CD8-positive, alpha-beta memory T cell (primary cell): ENCODE results near the gene FAH. TPM values are rescaled to one million over a fixed set of nuclear protein-coding genes. Genes with fewer than 3 reads are reported as not detected.

ENCODE experiments used
- CTCF ChIA-PET: fragments of 350-600 bp; sonication (Branson Sonifier 250); formaldehyde crosslinking; loops from one replicate; lab custom pipeline; 2021; ENCODE audit warnings: antibody characterized with exemption; lab: Charles Lee
- POLR2A ChIA-PET: fragments of 350-600 bp; sonication (Branson Sonifier 250); formaldehyde crosslinking; loops from one replicate; lab custom pipeline; 2021; ENCODE audit warnings: antibody characterized with exemption; lab: Charles Lee
- DNase-seq, 5 donors: peaks; one replicate each; pipeline versions ENCODE4 v3.0.0 to v3.0.0-alpha.2; 2020 to 2022; ENCODE audit warnings: mixed read lengths in 1 of 5
- H3K27ac ChIP-seq: one replicate; pipeline ENCODE4 v1.7.0; 2013; ENCODE audit warnings: low read depth, mild to moderate bottlenecking, low read length, moderate library complexity
- H3K27me3 ChIP-seq: 2 replicates; pipeline ENCODE4 v1.7.0; 2013; ENCODE audit warnings: low read length, mild to moderate bottlenecking; ENCODE audit not compliant: insufficient read depth, poor library complexity, severe bottlenecking
- H3K36me3 ChIP-seq: 2 replicates; pipeline ENCODE4 v1.7.0; 2013; ENCODE audit warnings: mild to moderate bottlenecking, low read length, moderate library complexity; ENCODE audit not compliant: insufficient read depth
- H3K4me1 ChIP-seq: 2 replicates; pipeline ENCODE4 v1.7.0; 2013; ENCODE audit warnings: mild to moderate bottlenecking, low read length, moderate library complexity; ENCODE audit not compliant: insufficient read depth
- H3K4me3 ChIP-seq: 2 replicates; pipeline ENCODE4 v1.7.0; 2013; ENCODE audit warnings: mild to moderate bottlenecking, low read length
- H3K9me3 ChIP-seq: 2 replicates; pipeline ENCODE4 v1.7.0; 2013; ENCODE audit warnings: mild to moderate bottlenecking, low read length
- H3K27ac Mint-ChIP-seq, 8 donors: one replicate each; pipeline ENCODE4 v1.8.0; 2020 to 2021; ENCODE audit warnings: mixed read lengths in 8 of 8, mild to moderate bottlenecking in 6 of 8, inconsistent platforms in 3 of 8, moderate library complexity in 3 of 8
- H3K27me3 Mint-ChIP-seq, 2 donors: one replicate each; pipeline ENCODE4 v1.8.0; 2020 to 2021; ENCODE audit warnings: mixed read lengths in 2 of 2, mild to moderate bottlenecking in 1 of 2, moderate library complexity in 1 of 2
- H3K36me3 Mint-ChIP-seq, 3 donors: one replicate each; pipeline ENCODE4 v1.8.0; 2020 to 2021; ENCODE audit warnings: mixed read lengths in 3 of 3, inconsistent platforms in 1 of 3, mild to moderate bottlenecking in 1 of 3
- H3K4me1 Mint-ChIP-seq, 3 donors: one replicate each; pipeline ENCODE4 v1.8.0; 2020 to 2021; ENCODE audit warnings: mixed read lengths in 3 of 3, inconsistent platforms in 1 of 3, mild to moderate bottlenecking in 1 of 3
- H3K4me3 Mint-ChIP-seq, 7 donors: one replicate each; pipeline ENCODE4 v1.8.0; 2020 to 2021; ENCODE audit warnings: mixed read lengths in 7 of 7, mild to moderate bottlenecking in 6 of 7, moderate library complexity in 4 of 7, inconsistent platforms in 2 of 7
- H3K9me3 Mint-ChIP-seq, 5 donors: one replicate each; pipeline ENCODE4 v1.8.0; 2020 to 2022; ENCODE audit warnings: mixed read lengths in 5 of 5, mild to moderate bottlenecking in 3 of 5, moderate library complexity in 2 of 5, inconsistent platforms in 1 of 5
- polyA plus RNA-seq: library from polyadenylated mRNA; unstranded; fragments of 300-500 nt; fragmentation: Illumina TruSeq; gene quantifications from one replicate; pipeline ENCODE4 v1.2.3, GENCODE V29; 2021
- total RNA-seq, 2 experiments: library from RNA; stranded (reverse); gene quantifications; one replicate each; pipeline ENCODE4 v1.2.3, GENCODE V29; 2021

FAH gene
- total and polyA plus RNA-seq, 3 experiments from 2014 or later = 4.8 to 63.8 (median 63.8) TPM

DNA sequence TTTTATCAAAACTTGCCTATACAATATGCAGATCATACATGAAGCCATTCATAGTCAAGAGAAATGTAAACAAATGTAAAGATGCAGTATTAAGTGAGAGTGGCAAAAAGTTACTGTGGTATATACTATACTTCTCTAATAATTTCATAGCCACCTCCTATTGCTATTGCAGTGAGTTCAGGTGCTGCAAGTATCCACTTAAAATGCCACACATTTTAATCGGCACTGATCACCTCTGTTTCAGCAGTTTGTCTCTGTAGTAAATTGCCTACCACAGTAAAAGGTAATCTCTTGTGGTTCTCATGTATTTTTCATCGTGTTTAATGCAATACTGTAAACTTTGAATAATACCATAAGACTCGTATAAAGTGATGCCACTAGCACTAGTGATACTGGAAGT, 20.4 kb upstream of the FAH start:
- H3K36me3 Mint-ChIP-seq = peaks cover 5 to 68% (median 21%) of the 10 kb centered on the region in 3 donors
- no peak for DNase-seq
- no peak overlapping the region for H3K27ac ChIP-seq
- H3K4me1 Mint-ChIP-seq = no peaks in the 10 kb centered on the region
- ChIA-PET POLR2A (interaction anchor here (0.6 kb wide), 1 partner anchor 258 kb away, joined by 4 read pairs; no protein-coding TSS in a partner anchor), CTCF (no interaction called here)
- H3K4me3 Mint-ChIP-seq = no peak overlapping the region
- H3K4me3 ChIP-seq = no peak overlapping the region
- no peaks in the 10 kb centered on the region for H3K4me1 ChIP-seq
- no peak overlapping the region for H3K27ac Mint-ChIP-seq
- H3K27me3 Mint-ChIP-seq = no peaks in the 10 kb centered on the region
- H3K36me3 ChIP-seq = peaks cover 5% of the 10 kb centered on the region
- no peaks in the 10 kb centered on the region for H3K9me3 Mint-ChIP-seq
- H3K9me3 ChIP-seq = no peaks in the 10 kb centered on the region
- H3K27me3 ChIP-seq = no peaks in the 10 kb centered on the region

DNA sequence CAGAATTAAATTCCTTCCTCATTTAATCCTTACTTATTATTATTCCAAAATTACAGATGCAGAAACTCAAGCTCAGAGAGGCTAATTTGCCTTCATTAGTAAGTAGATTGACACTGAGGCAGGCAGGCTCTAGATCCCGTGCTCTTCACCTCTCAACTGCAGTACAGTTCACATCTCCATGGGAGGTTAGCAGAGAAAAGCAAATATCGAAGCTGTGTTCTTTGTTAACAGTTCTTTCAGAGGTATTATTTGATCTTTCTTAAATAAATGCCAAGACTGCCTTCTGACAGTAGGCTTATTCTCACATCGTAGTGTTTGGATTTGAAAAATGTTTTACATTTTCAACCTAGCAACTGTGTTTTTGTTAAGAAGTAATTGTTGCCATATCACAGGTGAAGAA, 15.9 kb upstream of the FAH start:
- H3K36me3 ChIP-seq = peaks cover 5% of the 10 kb centered on the region
- DNase-seq = no peak
- peaks cover 0 to 58% (median 20%) of the 10 kb centered on the region in 3 donors for H3K36me3 Mint-ChIP-seq
- H3K9me3 ChIP-seq = no peaks in the 10 kb centered on the region
- H3K4me1 Mint-ChIP-seq = no peaks in the 10 kb centered on the region
- H3K4me1 ChIP-seq = no peaks in the 10 kb centered on the region
- ChIA-PET POLR2A (no interaction called here), CTCF (no interaction called here)
- H3K9me3 Mint-ChIP-seq = no peaks in the 10 kb centered on the region
- H3K4me3 Mint-ChIP-seq = no peak overlapping the region
- no peak overlapping the region for H3K27ac Mint-ChIP-seq
- H3K27ac ChIP-seq = no peak overlapping the region
- no peak overlapping the region for H3K4me3 ChIP-seq
- H3K27me3 Mint-ChIP-seq = no peaks in the 10 kb centered on the region
- H3K27me3 ChIP-seq = no peaks in the 10 kb centered on the region

DNA sequence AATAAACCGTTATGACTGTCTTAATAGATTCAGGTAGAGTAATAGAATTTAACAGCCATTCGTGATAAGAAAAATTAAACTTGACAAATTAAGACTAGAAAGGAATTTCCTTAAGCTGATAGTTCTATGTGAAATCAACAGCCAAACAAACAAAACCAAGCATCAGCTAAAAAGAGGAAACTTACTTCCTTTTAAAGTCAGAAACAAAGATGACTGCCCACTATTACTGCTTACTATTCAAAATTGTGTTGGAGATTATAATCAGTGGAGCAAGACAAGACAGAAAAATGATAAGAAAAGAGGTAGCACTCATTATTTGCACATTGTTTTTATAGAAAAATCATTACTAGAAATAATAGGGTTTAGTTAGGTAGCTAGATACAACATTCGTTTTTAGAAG, 13.8 kb upstream of the FAH start:
- no peak overlapping the region for H3K4me3 ChIP-seq
- no peaks in the 10 kb centered on the region for H3K4me1 Mint-ChIP-seq
- H3K4me1 ChIP-seq = no peaks in the 10 kb centered on the region
- H3K36me3 Mint-ChIP-seq = peaks cover 0 to 41% (median 17%) of the 10 kb centered on the region in 3 donors
- no peak overlapping the region for H3K4me3 Mint-ChIP-seq
- H3K27ac ChIP-seq = no peak overlapping the region
- POLR2A ChIA-PET = no interaction called here
- no peaks in the 10 kb centered on the region for H3K27me3 Mint-ChIP-seq
- H3K27me3 ChIP-seq = no peaks in the 10 kb centered on the region
- H3K9me3 Mint-ChIP-seq = no peaks in the 10 kb centered on the region
- H3K36me3 ChIP-seq = peaks cover 5% of the 10 kb centered on the region
- no peak overlapping the region for H3K27ac Mint-ChIP-seq
- DNase-seq = no peak
- H3K9me3 ChIP-seq = no peaks in the 10 kb centered on the region
- CTCF ChIA-PET = no interaction called here

DNA sequence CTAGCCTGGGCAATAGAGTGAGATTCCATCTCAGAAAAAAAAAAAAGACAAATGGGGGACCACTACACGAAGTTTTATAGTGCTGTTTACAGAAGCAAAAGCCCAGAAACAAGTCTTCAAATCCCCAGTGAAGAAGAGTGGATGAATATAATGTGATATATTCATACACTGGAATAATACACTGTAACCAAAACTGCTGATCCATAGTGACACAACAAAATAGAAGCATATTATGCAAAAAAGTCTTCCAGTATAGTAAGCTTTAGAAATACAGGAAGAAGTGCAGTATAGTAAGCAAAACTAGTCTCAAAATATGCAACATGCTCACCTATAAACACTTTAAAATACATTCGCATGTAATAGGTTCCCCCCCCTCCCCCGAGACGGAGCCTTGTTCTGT, 11.9 kb upstream of the FAH start:
- H3K4me3 ChIP-seq = no peak overlapping the region
- H3K4me3 Mint-ChIP-seq = no peak overlapping the region
- ChIA-PET POLR2A (no interaction called here), CTCF (interaction anchor here (1.5 kb wide), 1 partner anchor 32 kb away, joined by 5 read pairs; no protein-coding TSS in a partner anchor)
- H3K36me3 Mint-ChIP-seq = peaks cover 0 to 25% (median 9%) of the 10 kb centered on the region in 3 donors
- no peak overlapping the region for H3K27ac ChIP-seq
- DNase-seq = no peak
- no peaks in the 10 kb centered on the region for H3K4me1 Mint-ChIP-seq
- peak overlapping the region in 1 of 8 donors; percentile 64 for H3K27ac Mint-ChIP-seq
- no peaks in the 10 kb centered on the region for H3K9me3 Mint-ChIP-seq
- H3K9me3 ChIP-seq = no peaks in the 10 kb centered on the region
- H3K36me3 ChIP-seq = peaks cover 5% of the 10 kb centered on the region
- no peaks in the 10 kb centered on the region for H3K27me3 ChIP-seq
- no peaks in the 10 kb centered on the region for H3K4me1 ChIP-seq
- H3K27me3 Mint-ChIP-seq = peaks cover 0 to 1% of the 10 kb centered on the region in 2 donors

DNA sequence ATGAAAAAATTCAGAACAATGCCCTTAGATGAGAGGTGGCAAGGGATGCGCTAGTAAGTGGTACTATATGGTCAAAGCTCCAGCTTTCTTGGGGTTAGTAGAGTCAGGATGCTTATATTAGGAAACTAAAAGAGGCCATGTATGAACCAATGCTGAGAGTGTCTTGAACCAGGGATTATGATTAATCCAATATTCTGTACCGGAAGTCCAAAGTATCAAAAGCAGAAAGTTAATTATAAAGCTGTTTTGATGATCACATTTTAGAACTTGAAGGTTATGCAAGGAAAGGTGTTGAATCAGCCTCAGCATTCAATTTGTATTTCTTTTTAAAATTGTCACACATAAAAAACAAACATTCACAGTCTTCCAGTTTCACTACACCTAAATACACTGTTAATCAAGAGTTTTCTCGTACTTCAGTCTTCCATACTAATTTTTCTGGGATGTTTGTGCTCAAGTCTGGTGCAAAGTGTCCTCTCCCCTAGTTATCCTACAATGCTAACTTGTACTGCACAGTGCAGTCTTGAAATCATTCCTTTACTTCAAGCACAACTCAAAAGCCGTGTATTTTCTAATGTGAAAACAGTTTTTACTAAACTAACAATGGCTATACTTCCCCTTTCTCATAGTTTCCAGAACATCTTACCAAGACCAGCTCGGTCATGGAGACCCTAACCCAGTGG, 10.7 kb upstream of the FAH start:
- CTCF ChIA-PET = no interaction called here
- POLR2A ChIA-PET = no interaction called here
- no peaks in the 10 kb centered on the region for H3K4me1 Mint-ChIP-seq

DNA sequence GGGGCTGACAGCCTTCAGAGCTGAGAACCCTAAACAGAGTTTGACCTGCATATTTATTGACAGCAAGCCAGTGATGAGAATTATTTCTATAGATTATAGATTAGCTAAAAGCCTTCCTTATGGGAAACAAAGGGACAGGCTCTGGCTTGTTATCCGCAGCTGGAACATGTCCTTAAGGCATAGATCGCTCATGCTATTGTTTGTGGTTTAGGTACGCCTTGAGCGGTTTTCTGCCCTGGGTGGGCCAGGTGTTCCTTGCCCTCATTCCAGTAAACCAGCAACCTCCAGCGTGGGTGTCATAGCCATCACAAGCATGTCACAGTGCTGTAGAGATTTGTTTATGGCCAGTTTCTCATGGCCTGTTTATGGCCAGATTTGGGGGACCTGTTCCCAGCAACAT, 10.2 kb upstream of the FAH start:
- Mint-ChIP-seq H3K36me3 (peaks cover 0 to 12% (median 4%) of the 10 kb centered on the region in 3 donors), H3K9me3 (peaks cover 0 to 6% (median 0%) of the 10 kb centered on the region in 5 donors), H3K27ac (no peak overlapping the region), H3K4me3 (no peak overlapping the region), H3K27me3 (peaks cover 0 to 1% of the 10 kb centered on the region in 2 donors), H3K4me1 (no peaks in the 10 kb centered on the region)
- no peak overlapping the region for H3K4me3 ChIP-seq
- H3K36me3 ChIP-seq = no peaks in the 10 kb centered on the region
- no peaks in the 10 kb centered on the region for H3K9me3 ChIP-seq
- CTCF ChIA-PET = no interaction called here
- H3K4me1 ChIP-seq = no peaks in the 10 kb centered on the region
- POLR2A ChIA-PET = no interaction called here
- no peaks in the 10 kb centered on the region for H3K27me3 ChIP-seq
- no peak for DNase-seq
- no peak overlapping the region for H3K27ac ChIP-seq

More for the DNA sequence above, 10.7 kb upstream of the FAH start:
- Histone ChIP-seq H3K27ac (no peak overlapping the region), H3K4me1 (no peaks in the 10 kb centered on the region), H3K27me3 (no peaks in the 10 kb centered on the region), H3K4me3 (no peak overlapping the region), H3K9me3 (no peaks in the 10 kb centered on the region), H3K36me3 (no peaks in the 10 kb centered on the region)
- H3K9me3 Mint-ChIP-seq = peaks cover 0 to 6% (median 0%) of the 10 kb centered on the region in 5 donors
- H3K27ac Mint-ChIP-seq = no peak overlapping the region
- peaks cover 0 to 1% of the 10 kb centered on the region in 2 donors for H3K27me3 Mint-ChIP-seq
- H3K36me3 Mint-ChIP-seq = peaks cover 0 to 18% (median 9%) of the 10 kb centered on the region in 3 donors
- DNase-seq = no peak
- H3K4me3 Mint-ChIP-seq = no peak overlapping the region

DNA sequence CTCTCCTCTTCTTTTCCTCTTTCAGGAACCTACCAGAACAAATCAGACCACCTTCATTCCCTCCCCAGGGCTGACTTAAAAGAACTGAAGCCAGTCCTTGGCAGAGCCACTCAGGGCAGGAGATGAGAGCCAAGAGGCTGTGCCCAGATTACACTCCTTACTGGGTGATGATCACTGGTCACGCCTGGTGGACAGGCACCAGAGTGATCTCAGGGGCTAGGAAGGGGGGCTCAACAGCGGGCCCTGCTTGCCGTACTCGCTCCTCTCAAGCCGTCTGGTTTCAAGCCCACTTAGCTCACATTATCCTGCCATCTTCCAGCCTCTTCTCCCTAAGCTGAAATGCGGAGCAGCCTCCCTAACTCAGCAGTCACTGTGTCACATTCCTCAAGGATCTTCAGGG, 1.7 kb upstream of the FAH start:
- ChIA-PET CTCF (interaction anchor here (1.4 kb wide), 1 partner anchor 91 kb away, joined by 7 read pairs; the partner anchor contains the start of gene ZFAND6), POLR2A (no interaction called here)
- H3K27ac ChIP-seq = no peak overlapping the region
- H3K36me3 Mint-ChIP-seq = peaks cover 0 to 2% (median 0%) of the 10 kb centered on the region in 3 donors
- H3K4me1 Mint-ChIP-seq = peaks cover 13 to 25% (median 22%) of the 10 kb centered on the region in 3 donors
- H3K9me3 Mint-ChIP-seq = peaks cover 0 to 4% (median 0%) of the 10 kb centered on the region in 5 donors
- no peak overlapping the region for H3K4me3 ChIP-seq
- no peaks in the 10 kb centered on the region for H3K36me3 ChIP-seq
- H3K27me3 ChIP-seq = no peaks in the 10 kb centered on the region
- no peak for DNase-seq
- H3K4me3 Mint-ChIP-seq = peak overlapping the region in 1 of 7 donors; percentile 93
- peaks cover 10% of the 10 kb centered on the region for H3K4me1 ChIP-seq
- H3K9me3 ChIP-seq = no peaks in the 10 kb centered on the region
- H3K27ac Mint-ChIP-seq = peak overlapping the region in 2 of 8 donors; percentile 24 to 70
- no peaks in the 10 kb centered on the region for H3K27me3 Mint-ChIP-seq

DNA sequence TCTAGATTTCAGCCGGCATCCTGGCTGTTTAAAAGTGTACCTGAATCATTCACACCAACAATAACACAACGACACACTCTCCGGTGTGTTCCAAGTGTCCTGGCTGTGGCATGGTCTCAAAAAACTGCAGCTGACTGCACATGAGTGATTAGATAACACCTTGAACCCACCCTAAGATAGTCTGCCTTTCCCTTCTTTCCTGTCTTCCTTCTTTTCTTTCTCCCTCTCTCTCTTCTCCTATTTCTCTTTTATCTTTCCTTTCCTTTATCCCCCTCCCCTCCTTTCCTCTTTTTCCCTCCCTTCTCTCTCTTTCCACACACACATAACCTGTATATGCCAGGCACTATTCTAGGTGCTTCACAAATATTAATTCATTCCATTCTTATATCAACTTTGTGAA, 1.2 kb upstream of the FAH start:
- Histone ChIP-seq H3K27me3 (no peaks in the 10 kb centered on the region), H3K27ac (no peak overlapping the region), H3K9me3 (no peaks in the 10 kb centered on the region), H3K36me3 (no peaks in the 10 kb centered on the region), H3K4me1 (peaks cover 10% of the 10 kb centered on the region), H3K4me3 (no peak overlapping the region)
- Mint-ChIP-seq H3K27me3 (no peaks in the 10 kb centered on the region), H3K4me1 (peaks cover 13 to 25% (median 22%) of the 10 kb centered on the region in 3 donors), H3K27ac (peak overlapping the region in 6 of 8 donors; percentile 59 to 91 (median 83)), H3K4me3 (peak overlapping the region in 6 of 7 donors; percentile 84 to 93 (median 86)), H3K9me3 (no peaks in the 10 kb centered on the region), H3K36me3 (peaks cover 0 to 2% (median 0%) of the 10 kb centered on the region in 3 donors)
- POLR2A ChIA-PET = interaction anchor here (0.8 to 1.6 kb wide), 2 partner anchors 92 to 228 kb away, joined by 3 to 4 read pairs; no protein-coding TSS in a partner anchor
- DNase-seq = no peak
- CTCF ChIA-PET = interaction anchor here (1.4 kb wide), 1 partner anchor 91 kb away, joined by 7 read pairs; the partner anchor contains the start of gene ZFAND6
